ENCODE results near the gene IRF4.
A peak's percentile ranks its signal among the peaks of the same experiment; 100 is the strongest.

IRF4 gene

GRCh38 chr6:403659-404655 lies 12.4 kb downstream of the IRF4 start:
- no peak for DNase-seq (ENCODE audit: low read depth, low spot score)
- no peak overlapping the region for H3K4me3 ChIP-seq (ENCODE audit: low read depth, low read length)
- no peak for TF ChIP-seq CTCF (IDR thresholded peaks at IDR 0.05; ENCODE audit: low read depth, low read length)
- in situ Hi-C loops (cut with HindIII; ENCODE audit: low sequenced_read_pairs) = no loop called here

GRCh38 chr6:404685-405423 lies 13.3 kb downstream of the IRF4 start:
- in situ Hi-C loops (cut with HindIII; ENCODE audit: low sequenced_read_pairs) = no loop called here
- DNase-seq (ENCODE audit: low read depth, low spot score) = no peak
- no peak for TF ChIP-seq CTCF (IDR thresholded peaks at IDR 0.05; ENCODE audit: low read depth, low read length)
- H3K4me3 ChIP-seq (ENCODE audit: low read depth, low read length) = no peak overlapping the region

GRCh38 chr6:408148-408547 lies 16.6 kb downstream of the IRF4 start:
- no peak overlapping the region for H3K4me3 ChIP-seq (ENCODE audit: low read depth, low read length)
- no peak for DNase-seq (ENCODE audit: low read depth, low spot score)
- in situ Hi-C loops (cut with HindIII; ENCODE audit: low sequenced_read_pairs) = no loop called here
- no peak for TF ChIP-seq CTCF (IDR thresholded peaks at IDR 0.05; ENCODE audit: low read depth, low read length)

GRCh38 chr6:408599-409102 lies 17.1 kb downstream of the IRF4 start:
- in situ Hi-C loops (cut with HindIII; ENCODE audit: low sequenced_read_pairs) = no loop called here
- DNase-seq (ENCODE audit: low read depth, low spot score) = peak; percentile 37
- TF ChIP-seq CTCF (IDR thresholded peaks at IDR 0.05; ENCODE audit: low read depth, low read length) = peak; percentile 12
- H3K4me3 ChIP-seq (ENCODE audit: low read depth, low read length) = no peak overlapping the region

GRCh38 chr6:409370-409972 lies 17.9 kb downstream of the IRF4 start:
- DNase-seq (ENCODE audit: low read depth, low spot score) = no peak
- no peak for TF ChIP-seq CTCF (IDR thresholded peaks at IDR 0.05; ENCODE audit: low read depth, low read length)
- H3K4me3 ChIP-seq (ENCODE audit: low read depth, low read length) = no peak overlapping the region
- in situ Hi-C loops (cut with HindIII; ENCODE audit: low sequenced_read_pairs) = no loop called here

All from astrocyte of the spinal cord (primary cell).